SK-N-SH treated with all-trans-retinoic acid at 6 μM for 48 hours (cell line): ENCODE measurements around the gene CBARP.

Experiments used
- CSRNP3 ChIP-seq: fragments of 250-450 bp; sonication (Bioruptor Pico); IDR thresholded peaks from 2 replicates; pipeline ENCODE4 v1.5.1; 2021; ENCODE audit warnings: mild to moderate bottlenecking, moderate library complexity
- ISL1 ChIP-seq: fragments of 250-450 bp; sonication (Bioruptor Pico); IDR thresholded peaks from 2 replicates; pipeline ENCODE4 v2.1.2; 2022; ENCODE audit warnings: mild to moderate bottlenecking, moderate library complexity
- TCF4 ChIP-seq: fragments of 250-450 bp; sonication (Bioruptor Pico); IDR thresholded peaks from 2 replicates; pipeline ENCODE4 v1.8.0; 2021; ENCODE audit warnings: mild to moderate bottlenecking, moderate library complexity, borderline replicate concordance
- ZFP30 ChIP-seq: fragments of 450-650 bp; formaldehyde crosslinking; IDR thresholded peaks from 2 replicates; pipeline ENCODE4 v1.5.0; 2022; ENCODE audit warnings: mild to moderate bottlenecking, moderate library complexity
- TF ChIP-seq, protein P1 (sequence below): fragments of 250-450 bp; sonication (Bioruptor Pico); IDR thresholded peaks from 2 replicates; pipeline ENCODE4 v1.5.1; 2020; ENCODE audit warnings: low read depth, mild to moderate bottlenecking, moderate library complexity

- TF ChIP-seq TCF4 (CRISPR knock-in tag) (no peak), CSRNP3 (CRISPR knock-in tag) (no peak), ISL1 (no peak), ZFP30 (CRISPR knock-in tag) (no peak)
- TF ChIP-seq, protein P1, sequence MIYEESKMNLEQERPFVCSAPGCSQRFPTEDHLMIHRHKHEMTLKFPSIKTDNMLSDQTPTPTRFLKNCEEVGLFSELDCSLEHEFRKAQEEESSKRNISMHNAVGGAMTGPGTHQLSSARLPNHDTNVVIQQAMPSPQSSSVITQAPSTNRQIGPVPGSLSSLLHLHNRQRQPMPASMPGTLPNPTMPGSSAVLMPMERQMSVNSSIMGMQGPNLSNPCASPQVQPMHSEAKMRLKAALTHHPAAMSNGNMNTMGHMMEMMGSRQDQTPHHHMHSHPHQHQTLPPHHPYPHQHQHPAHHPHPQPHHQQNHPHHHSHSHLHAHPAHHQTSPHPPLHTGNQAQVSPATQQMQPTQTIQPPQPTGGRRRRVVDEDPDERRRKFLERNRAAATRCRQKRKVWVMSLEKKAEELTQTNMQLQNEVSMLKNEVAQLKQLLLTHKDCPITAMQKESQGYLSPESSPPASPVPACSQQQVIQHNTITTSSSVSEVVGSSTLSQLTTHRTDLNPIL (CRISPR knock-in tag): no peak
These were observed 27.6 kb downstream of the CBARP start for GRCh38 chr19:1210227-1210538.
